A549 (cell line): ENCODE measurements around the gene SORBS1. TPM values are rescaled to one million over a fixed set of nuclear protein-coding genes. Genes with fewer than 3 reads are reported as not detected.

Experiments used
- ATAC-seq, 2 experiments: fragments of 200-7000 bp in 1 of 2; fragments of >200 bp in 1 of 2; cut with Nextera tagmentation in 1 of 2; cut with Tn5 transposase in 1 of 2; 3 replicates each; pipeline versions ENCODE4 v1.8.0 to v1.9.1; 2018 to 2020; ENCODE audit warnings: mild to moderate bottlenecking in 1 of 2, moderate library complexity in 1 of 2
- CTCF ChIA-PET: fragments of 300-600 bp; sonication (Branson Sonifier 250); formaldehyde crosslinking; extraction: SDS; loops from one replicate; lab custom pipeline; 2021; ENCODE audit warnings: antibody characterized with exemption, inconsistent platforms; lab: Yijun Ruan, JAX
- POLR2A ChIA-PET: fragments of 350-600 bp; formaldehyde crosslinking; extraction: SDS; loops from one replicate; lab custom pipeline; 2021; ENCODE audit warnings: antibody characterized with exemption, inconsistent platforms; lab: Yijun Ruan, JAX
- DNase-seq, 2 experiments: peaks; one replicate each; pipeline versions ENCODE4 v3.0.0 to v3.0.0-alpha.2; 2011 to 2016; ENCODE audit warnings: low read depth in 1 of 2, low spot score in 1 of 2
- FAIRE-seq: peaks from 2 replicates; lab custom pipeline; 2011; peaks lifted over from hg19 to GRCh38; lab: Jason Lieb, UNC
- H3K27ac ChIP-seq, 2 experiments: fragments of >200 bp; sonication (Bioruptor Twin); formaldehyde crosslinking; 3 replicates each; pipeline ENCODE4 v1.5.1; 2016 to 2017
- H3K4me1 ChIP-seq: fragments of >200 bp; sonication (Bioruptor Twin); formaldehyde crosslinking; 3 replicates; pipeline ENCODE4 v1.6.1; 2016
- H3K4me2 ChIP-seq: fragments of >200 bp; sonication (Bioruptor Twin); formaldehyde crosslinking; 3 replicates; pipeline ENCODE4 v1.6.1; 2016
- H3K4me3 ChIP-seq: fragments of >200 bp; sonication (Bioruptor Twin); formaldehyde crosslinking; 3 replicates; pipeline ENCODE4 v1.5.1; 2016
- H3K9me3 ChIP-seq: fragments of >200 bp; sonication (Bioruptor Twin); formaldehyde crosslinking; 3 replicates; pipeline ENCODE4 v1.6.1; 2016
- BHLHE40 ChIP-seq: IDR thresholded peaks from 2 replicates; pipeline ENCODE4 v1.6.1; 2012; ENCODE audit warnings: low read depth, low read length, inconsistent platforms
- CEBPB ChIP-seq, 2 experiments: fragments of >200 bp in 1 of 2; sonication (Bioruptor Twin) in 1 of 2; formaldehyde crosslinking in 1 of 2; IDR thresholded peaks; 2 replicates each; pipeline ENCODE4 v1.6.1; 2012 to 2016
- CHD2 ChIP-seq: fragments of 150-350 bp; IDR thresholded peaks from 2 replicates; pipeline ENCODE4 v1.6.1; 2014; ENCODE audit warnings: low read length; ENCODE audit not compliant: partially characterized antibody
- CHD4 ChIP-seq: fragments of 200-600 bp; sonication (generic); IDR thresholded peaks from 2 replicates; pipeline ENCODE4 v1.6.1; 2016; ENCODE audit warnings: antibody characterized with exemption, mild to moderate bottlenecking, borderline replicate concordance
- FOSB ChIP-seq: fragments of 250-450 bp; sonication (Bioruptor Pico); IDR thresholded peaks from 2 replicates; pipeline ENCODE4 v1.5.0; 2020; ENCODE audit warnings: mild to moderate bottlenecking, moderate library complexity
- JUNB ChIP-seq: fragments of >200 bp; sonication (Bioruptor Twin); formaldehyde crosslinking; IDR thresholded peaks from 2 replicates; pipeline ENCODE4 v1.6.1; 2016
- KDM1A ChIP-seq: fragments of 200-600 bp; sonication (generic); IDR thresholded peaks from 2 replicates; pipeline ENCODE4 v1.6.1; 2016; ENCODE audit warnings: low read depth, mild to moderate bottlenecking
- RAD21 ChIP-seq, 2 experiments: fragments of >200 bp in 1 of 2; sonication (Bioruptor Twin) in 1 of 2; formaldehyde crosslinking in 1 of 2; IDR thresholded peaks in 1 of 2; conservative IDR thresholded peaks in 1 of 2; 2 replicates in 1 of 2; 3 replicates in 1 of 2; pipeline ENCODE4 v1.6.1; 2012 to 2018; ENCODE audit warnings: inconsistent platforms in 1 of 2
- RARB ChIP-seq: fragments of 250-450 bp; sonication (Bioruptor Pico); IDR thresholded peaks from 2 replicates; pipeline ENCODE4 v1.8.0; 2021; ENCODE audit warnings: mild to moderate bottlenecking, moderate library complexity
- SMC3 ChIP-seq: fragments of >200 bp; sonication (Bioruptor Twin); formaldehyde crosslinking; IDR thresholded peaks from 3 replicates; pipeline ENCODE4 v1.6.1; 2018; ENCODE audit warnings: inconsistent platforms
- TFCP2L1 ChIP-seq: fragments of 250-450 bp; sonication (Bioruptor Pico); IDR thresholded peaks from 2 replicates; pipeline ENCODE4 v1.5.0; 2021; ENCODE audit warnings: mild to moderate bottlenecking
- TP53 ChIP-seq: fragments of 250-450 bp; sonication (Bioruptor Pico); IDR thresholded peaks from 2 replicates; pipeline ENCODE4 v1.5.0; 2021; ENCODE audit warnings: mild to moderate bottlenecking, moderate library complexity
- ZC3H11A ChIP-seq: fragments of 450-650 bp; IDR thresholded peaks from 2 replicates; pipeline ENCODE4 v1.6.1; 2014; ENCODE audit warnings: antibody characterized with exemption, mild to moderate bottlenecking
- ZNF302 ChIP-seq: fragments of 250-450 bp; sonication (Bioruptor Pico); IDR thresholded peaks from 2 replicates; pipeline ENCODE4 v1.9.0; 2021; ENCODE audit warnings: inconsistent platforms, mild to moderate bottlenecking, moderate library complexity
- WGBS: methylation state at CpG from one replicate; pipeline ENCODE4 v1.1.6; 2017; ENCODE audit errors: missing lambda C conversion rate; 5-methylcytosine and 5-hydroxymethylcytosine counted together
- polyA plus RNA-seq, 4 experiments: library from polyadenylated mRNA; depleted of rRNA in 3 of 4; stranded (reverse); fragments of >200 nt; fragmentation: RNase III in 1 of 4; extraction: RNeasy Plus Mini Kit Qiagen cat#74134 plus additional on column Dnase treatment in 1 of 4; gene quantifications; 2 replicates in 3 of 4; 3 replicates in 1 of 4; pipeline ENCODE4 v1.2.3, GENCODE V29; 2011 to 2017
- TF ChIP-seq, protein P1 (sequence below): fragments of 450-650 bp; IDR thresholded peaks from 2 replicates; pipeline ENCODE4 v1.6.1; 2014; ENCODE audit warnings: antibody characterized with exemption
- TF ChIP-seq, protein P2 (sequence below): IDR thresholded peaks from 2 replicates; pipeline ENCODE4 v1.6.1; 2012; ENCODE audit warnings: low read depth, borderline replicate concordance
- TF ChIP-seq, protein P3 (sequence below): fragments of 200-600 bp; sonication (generic); IDR thresholded peaks from 2 replicates; pipeline ENCODE4 v1.6.1; 2016; ENCODE audit warnings: antibody characterized with exemption, mild to moderate bottlenecking, moderate library complexity

Gene SORBS1
- polyA plus RNA-seq, 2 of the 4 experiments (the other 2 are of a cell fraction): 0.39 to 0.80 TPM

DNA sequence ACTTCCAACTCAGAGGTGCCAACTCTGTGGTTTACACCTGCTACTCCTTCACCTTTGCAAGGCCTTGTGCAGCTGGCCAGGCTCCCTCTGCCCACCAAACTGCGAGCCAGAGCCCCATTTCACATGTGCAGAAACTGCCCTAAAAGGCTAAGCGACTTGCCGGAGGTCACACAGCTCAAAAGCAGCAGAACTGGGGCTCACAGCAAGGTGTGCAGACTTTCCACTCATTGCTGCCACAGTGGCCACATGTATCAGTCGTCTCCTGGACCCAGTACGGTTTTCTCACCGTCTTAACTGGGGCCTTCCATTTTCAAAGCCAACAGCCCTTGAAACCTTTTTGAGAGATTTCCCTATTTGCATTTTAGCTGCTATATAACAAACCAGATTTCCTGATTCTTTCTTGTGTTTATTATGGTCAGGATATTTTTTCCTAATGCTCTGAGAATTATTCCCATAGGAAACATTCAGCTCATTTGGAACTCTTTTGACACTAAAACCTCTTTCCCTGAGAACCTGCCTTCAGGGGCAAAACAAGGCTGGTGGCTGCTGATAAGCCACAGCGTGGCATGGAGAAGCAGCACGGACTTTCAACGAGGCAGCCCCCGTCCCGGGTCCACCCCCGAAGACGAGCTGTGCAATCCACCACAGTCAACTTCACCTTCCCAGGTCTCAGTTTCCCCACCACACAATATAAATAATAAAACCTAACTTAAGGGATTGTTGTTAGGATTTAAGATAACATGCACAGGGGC, 29.9 kb downstream of the SORBS1 start:
- DNase-seq: no peak
- 57% methylated on average over 13 of the region's 13 CpGs for WGBS
- no peak overlapping the region for H3K4me2 ChIP-seq
- peaks cover 6% of the 10 kb centered on the region; the same call in 2 of the 3 replicates for H3K4me1 ChIP-seq
- no peak for TF ChIP-seq ZC3H11A
- TF ChIP-seq RARB: no peak
- TF ChIP-seq, protein P1, sequence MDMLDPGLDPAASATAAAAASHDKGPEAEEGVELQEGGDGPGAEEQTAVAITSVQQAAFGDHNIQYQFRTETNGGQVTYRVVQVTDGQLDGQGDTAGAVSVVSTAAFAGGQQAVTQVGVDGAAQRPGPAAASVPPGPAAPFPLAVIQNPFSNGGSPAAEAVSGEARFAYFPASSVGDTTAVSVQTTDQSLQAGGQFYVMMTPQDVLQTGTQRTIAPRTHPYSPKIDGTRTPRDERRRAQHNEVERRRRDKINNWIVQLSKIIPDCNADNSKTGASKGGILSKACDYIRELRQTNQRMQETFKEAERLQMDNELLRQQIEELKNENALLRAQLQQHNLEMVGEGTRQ: no peak
- TF ChIP-seq CHD2: no peak
- TF ChIP-seq CEBPB (IDR thresholded peaks at IDR 0.05): no peak
- TF ChIP-seq TFCP2L1 (CRISPR knock-in tag): no peak
- TF ChIP-seq ZNF302 (CRISPR knock-in tag): no peak
- no peak for ATAC-seq
- H3K9me3 ChIP-seq: no peaks in the 10 kb centered on the region
- FAIRE-seq: no peak
- no peak overlapping the region for H3K4me3 ChIP-seq
- POLR2A ChIA-PET: no interaction called here
- H3K27ac ChIP-seq: no peak overlapping the region
- CTCF ChIA-PET: interaction anchor here (0.6 to 1.3 kb wide), 2 partner anchors 52 to 53 kb away, joined by 3 to 4 read pairs; no protein-coding TSS in a partner anchor

DNA sequence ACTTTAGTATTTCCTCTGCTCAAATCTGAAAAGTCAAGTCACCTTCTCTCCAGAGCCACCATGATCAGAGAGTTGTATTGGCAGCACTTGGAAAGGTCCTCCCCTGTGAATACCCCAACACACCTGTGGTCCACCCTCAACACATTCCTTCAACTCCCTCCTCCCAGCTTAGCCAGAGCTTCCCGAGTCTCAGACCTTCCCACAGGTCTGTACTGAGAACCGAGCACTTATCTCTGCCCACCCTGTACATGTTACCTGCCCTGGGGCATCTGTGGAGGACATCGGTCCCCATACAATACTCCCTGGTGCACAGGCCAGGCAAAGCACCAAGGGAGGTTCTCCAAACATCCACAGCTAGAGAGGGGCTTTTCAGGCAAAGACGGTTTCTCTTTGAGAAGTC, 30.6 kb downstream of the SORBS1 start:
- DNase-seq (no peak), ATAC-seq (no peak), FAIRE-seq (no peak)
- H3K4me3 ChIP-seq: no peak overlapping the region
- WGBS: 66% methylated on average over 3 of the region's 4 CpGs
- no peak overlapping the region for H3K4me2 ChIP-seq
- POLR2A ChIA-PET: no interaction called here
- no peak overlapping the region for H3K27ac ChIP-seq
- CTCF ChIA-PET: interaction anchor here (0.6 to 1.3 kb wide), 4 partner anchors 10 to 52 kb away, joined by 3 to 4 read pairs (median 3); no protein-coding TSS in a partner anchor
- no peaks in the 10 kb centered on the region for H3K9me3 ChIP-seq
- peaks cover 6% of the 10 kb centered on the region; the same call in 2 of the 3 replicates for H3K4me1 ChIP-seq
- TF ChIP-seq, protein P2, sequence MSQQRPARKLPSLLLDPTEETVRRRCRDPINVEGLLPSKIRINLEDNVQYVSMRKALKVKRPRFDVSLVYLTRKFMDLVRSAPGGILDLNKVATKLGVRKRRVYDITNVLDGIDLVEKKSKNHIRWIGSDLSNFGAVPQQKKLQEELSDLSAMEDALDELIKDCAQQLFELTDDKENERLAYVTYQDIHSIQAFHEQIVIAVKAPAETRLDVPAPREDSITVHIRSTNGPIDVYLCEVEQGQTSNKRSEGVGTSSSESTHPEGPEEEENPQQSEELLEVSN: no peak
- TF ChIP-seq CHD4: no peak
- TF ChIP-seq, protein P3, sequence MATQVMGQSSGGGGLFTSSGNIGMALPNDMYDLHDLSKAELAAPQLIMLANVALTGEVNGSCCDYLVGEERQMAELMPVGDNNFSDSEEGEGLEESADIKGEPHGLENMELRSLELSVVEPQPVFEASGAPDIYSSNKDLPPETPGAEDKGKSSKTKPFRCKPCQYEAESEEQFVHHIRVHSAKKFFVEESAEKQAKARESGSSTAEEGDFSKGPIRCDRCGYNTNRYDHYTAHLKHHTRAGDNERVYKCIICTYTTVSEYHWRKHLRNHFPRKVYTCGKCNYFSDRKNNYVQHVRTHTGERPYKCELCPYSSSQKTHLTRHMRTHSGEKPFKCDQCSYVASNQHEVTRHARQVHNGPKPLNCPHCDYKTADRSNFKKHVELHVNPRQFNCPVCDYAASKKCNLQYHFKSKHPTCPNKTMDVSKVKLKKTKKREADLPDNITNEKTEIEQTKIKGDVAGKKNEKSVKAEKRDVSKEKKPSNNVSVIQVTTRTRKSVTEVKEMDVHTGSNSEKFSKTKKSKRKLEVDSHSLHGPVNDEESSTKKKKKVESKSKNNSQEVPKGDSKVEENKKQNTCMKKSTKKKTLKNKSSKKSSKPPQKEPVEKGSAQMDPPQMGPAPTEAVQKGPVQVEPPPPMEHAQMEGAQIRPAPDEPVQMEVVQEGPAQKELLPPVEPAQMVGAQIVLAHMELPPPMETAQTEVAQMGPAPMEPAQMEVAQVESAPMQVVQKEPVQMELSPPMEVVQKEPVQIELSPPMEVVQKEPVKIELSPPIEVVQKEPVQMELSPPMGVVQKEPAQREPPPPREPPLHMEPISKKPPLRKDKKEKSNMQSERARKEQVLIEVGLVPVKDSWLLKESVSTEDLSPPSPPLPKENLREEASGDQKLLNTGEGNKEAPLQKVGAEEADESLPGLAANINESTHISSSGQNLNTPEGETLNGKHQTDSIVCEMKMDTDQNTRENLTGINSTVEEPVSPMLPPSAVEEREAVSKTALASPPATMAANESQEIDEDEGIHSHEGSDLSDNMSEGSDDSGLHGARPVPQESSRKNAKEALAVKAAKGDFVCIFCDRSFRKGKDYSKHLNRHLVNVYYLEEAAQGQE: no peak
- TF ChIP-seq FOSB: no peak
- TF ChIP-seq KDM1A: no peak

DNA sequence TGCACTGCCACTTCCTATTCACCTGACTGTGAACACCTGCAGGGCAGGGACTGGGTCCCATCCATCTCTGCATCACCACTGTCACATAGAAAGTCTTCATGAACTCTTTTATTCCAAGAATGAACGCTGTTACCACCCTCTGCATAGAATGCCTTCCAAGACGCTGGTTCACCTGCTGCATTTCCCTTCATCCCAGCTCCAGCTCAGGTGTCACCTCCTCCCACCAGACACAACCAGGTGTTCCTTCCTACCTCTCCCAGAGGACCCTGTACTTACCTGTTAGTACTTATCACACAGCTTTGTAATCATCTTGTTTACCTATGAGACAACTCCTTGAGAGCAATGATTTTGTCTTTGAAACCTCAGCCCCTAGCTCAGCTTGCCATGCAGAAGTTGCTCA, 31.1 kb downstream of the SORBS1 start:
- H3K4me2 ChIP-seq: no peak overlapping the region
- ChIA-PET CTCF (interaction anchor here (0.7 to 0.8 kb wide), 2 partner anchors 11 to 25 kb away, joined by 3 read pairs; no protein-coding TSS in a partner anchor), POLR2A (no interaction called here)
- DNase-seq (no peak), ATAC-seq (no peak), FAIRE-seq (no peak)
- no peak overlapping the region for H3K27ac ChIP-seq
- peaks cover 6% of the 10 kb centered on the region; the same call in 2 of the 3 replicates for H3K4me1 ChIP-seq
- H3K4me3 ChIP-seq: no peak overlapping the region
- 59% methylated on average over 2 of the region's 2 CpGs for WGBS
- TF ChIP-seq BHLHE40: no peak
- TF ChIP-seq SMC3: no peak
- no peak for TF ChIP-seq RARB
- TF ChIP-seq, protein P1: no peak
- no peak for TF ChIP-seq RAD21 (conservative IDR thresholded peaks at IDR 0.05 in 1 of 2, IDR thresholded peaks at IDR 0.05 in 1 of 2)
- TF ChIP-seq JUNB: no peak
- TF ChIP-seq TP53 (CRISPR knock-in tag): no peak
- TF ChIP-seq CHD4: no peak
- no peaks in the 10 kb centered on the region for H3K9me3 ChIP-seq
